HG03439 (cell line): ENCODE data around the gene TPM3.
"Not testable (repeated sequence)": the region's sequence is repeated elsewhere in the genome, so short reads cannot be mapped to it uniquely, and the experiment has no call there.

ENCODE experiments used
- ATAC-seq: cut with Tn5 transposase; IDR thresholded peaks from one replicate; pipeline ENCODE4 v1.9.1; 2021; ENCODE audit warnings: mild to moderate bottlenecking, moderate library complexity; ENCODE audit not compliant: unreplicated experiment

TPM3 gene

DNA sequence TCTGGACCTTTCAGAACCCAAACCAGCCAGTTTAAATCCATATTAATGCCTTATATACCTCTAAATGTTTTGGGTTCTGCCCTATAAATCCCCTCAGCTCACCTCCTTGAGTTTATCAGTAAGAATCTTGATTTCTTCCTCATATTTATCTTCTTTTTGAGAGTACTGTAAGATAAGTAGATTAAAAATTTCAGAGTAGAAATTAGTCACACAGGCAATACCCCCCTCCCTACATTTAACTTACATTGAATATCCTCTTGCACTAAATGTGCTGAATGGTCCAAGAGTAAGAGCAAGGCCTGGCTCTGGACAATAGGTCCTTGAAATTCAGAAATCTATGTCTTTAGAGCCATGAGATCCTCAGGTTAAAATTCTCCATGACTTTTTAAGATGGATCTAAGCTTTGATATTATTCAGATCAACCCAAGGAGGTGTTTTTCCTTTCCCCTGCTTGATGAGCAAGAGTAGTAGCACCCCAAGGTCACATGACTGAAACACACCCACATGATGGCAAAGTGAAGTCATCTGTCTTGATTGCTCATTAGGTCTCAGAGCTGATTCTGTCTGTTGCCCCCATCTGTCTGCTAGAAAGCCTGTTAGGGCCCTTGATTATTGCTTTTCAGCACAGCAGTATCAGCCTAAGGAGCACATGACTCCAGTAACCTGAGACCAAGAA, 21.2 kb downstream of the TPM3 start:
- no peak for ATAC-seq

DNA sequence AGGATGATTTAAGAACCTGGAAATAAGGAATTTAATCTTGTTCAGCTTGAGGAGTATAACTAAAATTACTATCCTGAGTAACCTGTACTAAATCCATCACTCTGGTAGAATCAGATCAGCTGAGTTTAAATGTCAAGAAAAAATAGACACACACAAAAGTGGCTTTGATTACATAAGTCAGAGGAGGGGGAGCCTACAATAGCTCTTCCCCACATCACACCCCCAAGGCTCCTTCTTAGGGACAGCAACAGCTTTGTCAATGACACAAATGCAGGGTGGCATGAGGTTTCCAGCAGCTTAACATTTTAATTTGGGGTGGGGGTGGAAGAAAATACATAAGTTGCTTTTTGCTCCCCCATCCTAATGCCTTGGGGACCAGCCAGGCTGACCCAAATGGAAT, 24.4 kb downstream of the TPM3 start:
- no peak for ATAC-seq

DNA sequence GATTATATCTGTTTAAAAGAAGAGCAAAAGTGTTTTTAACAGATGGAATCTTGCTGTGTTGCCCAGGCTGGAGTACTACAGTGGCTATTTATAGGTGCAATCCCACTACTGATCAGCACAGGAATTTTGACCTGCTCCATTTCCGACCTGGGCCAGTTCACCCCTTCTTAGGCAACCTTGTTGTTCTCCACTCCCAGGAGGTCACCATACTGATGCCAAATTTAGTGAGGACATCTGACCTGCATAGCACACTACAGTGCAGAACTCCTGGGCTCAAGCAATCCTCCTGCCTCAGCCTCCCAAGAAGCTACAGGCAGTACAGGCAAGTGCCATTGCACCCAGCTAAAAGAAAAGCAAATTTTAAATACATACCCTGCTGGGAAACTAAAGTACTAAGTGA, 25.7 kb downstream of the TPM3 start:
- no peak for ATAC-seq

DNA sequence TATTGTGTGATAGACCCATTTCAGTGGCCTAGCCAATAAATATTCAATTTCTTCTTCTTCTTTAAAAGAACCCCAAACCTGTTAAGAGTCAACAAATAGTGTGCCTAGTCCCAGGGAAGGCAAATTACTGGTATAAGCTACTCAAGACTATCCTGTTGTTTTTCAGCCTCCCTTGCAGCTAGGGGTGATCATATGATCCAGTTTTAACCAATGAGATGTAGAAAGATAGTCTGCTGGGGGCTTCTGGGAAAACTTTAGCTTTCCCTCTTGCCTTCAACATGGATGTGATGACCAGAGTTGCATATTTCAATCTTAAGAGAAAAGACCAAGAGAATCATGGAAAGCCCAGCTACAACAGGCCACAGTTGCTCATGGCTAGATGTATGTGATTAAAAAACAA, 32.3 kb downstream of the TPM3 start:
- no peak for ATAC-seq

DNA sequence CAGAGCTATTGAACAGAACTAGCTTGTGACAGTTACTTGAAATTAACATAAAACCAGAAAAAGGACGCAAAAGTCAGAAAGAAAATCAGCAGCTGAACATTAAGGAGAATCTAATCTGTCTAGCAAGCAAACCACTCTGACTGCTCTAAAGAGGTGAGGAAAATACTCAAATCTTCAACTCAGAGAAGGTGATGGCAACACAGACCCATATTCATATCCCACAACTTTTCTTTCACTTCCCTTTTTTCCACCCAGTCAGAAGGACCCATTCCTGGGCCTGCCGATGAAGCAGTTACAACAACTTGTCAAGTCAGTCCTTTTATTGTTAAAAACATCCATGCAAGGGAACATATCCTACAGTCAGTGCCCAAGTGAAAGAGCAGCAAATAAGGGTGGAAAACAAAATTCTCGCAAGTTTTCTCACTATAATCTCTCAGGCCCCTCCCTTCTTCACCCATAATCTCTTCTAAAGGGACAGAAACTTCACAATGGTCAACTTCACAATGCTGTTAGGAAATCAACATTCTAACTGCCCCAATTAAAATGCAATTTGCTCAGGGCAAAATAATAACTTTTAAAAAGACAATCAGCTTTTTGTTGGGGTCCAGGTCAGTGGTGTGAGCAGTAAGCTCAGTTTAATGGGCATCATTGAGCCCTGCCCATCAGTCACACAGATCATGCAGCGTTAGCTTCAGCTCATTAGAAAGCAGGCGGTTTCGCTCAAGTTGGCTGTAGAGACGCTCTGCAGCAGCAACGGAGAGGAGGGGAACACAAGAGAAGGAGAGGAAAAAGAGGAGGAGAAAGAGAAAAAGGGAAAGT, 33.4 kb downstream of the TPM3 start:
- peak; percentile 44 for ATAC-seq

DNA sequence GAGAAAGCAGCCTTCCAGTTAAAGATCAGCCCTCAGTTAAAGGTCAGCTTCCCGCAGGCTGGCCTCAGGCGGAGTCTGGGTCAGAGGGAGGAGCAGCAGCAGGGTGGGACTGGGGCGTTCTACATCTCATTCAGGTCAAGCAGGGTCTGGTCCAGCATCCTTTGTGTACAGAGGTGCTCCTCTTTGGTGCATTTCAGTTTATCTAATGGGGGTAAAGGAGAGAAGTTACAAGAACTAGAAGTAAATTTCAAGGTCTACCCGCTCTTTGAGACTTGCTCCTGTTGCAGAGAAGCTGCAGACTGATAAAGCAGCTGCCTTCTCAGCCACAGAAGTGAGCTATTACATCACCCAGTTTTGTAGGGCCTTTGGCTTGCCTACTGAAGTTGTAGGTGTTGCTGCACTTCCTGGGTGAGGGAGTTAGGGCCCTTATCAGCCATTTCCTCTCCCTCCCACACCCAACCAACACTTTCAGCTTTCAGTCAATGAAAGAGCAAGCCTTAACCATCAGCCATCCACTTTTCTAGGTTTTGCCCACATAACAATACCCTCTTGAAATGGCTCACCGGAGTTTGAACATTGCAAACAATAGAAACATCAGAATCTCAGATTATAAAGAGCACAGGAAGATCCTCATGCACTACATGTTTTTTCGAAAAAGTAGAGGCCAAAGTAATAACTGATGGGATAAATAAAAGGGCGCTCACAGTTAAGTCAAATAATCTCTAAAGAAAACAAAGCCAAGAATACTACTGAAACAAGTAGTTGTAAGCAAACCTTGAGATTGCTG, 34.2 kb downstream of the TPM3 start:
- ATAC-seq: peak; percentile 57

DNA sequence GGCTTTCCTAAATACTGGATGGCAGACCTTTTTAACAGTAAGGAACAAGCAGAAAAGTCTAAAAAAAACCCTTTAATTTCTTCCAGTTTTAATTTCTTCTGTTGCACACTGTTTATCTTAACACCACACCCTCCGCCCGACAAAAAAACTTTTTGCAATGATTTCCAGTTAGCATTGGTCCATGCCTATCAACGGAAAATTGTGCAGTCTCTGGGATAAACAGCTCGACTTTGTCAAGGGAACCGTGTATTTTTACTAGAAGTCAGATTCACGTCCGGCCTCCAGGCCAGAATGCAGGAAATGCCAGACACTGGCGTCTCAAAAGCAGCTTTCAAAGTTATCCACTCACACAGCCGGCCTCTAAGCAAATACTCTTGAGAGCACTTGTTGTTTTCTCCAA, 36.6 kb downstream of the TPM3 start:
- no peak for ATAC-seq

DNA sequence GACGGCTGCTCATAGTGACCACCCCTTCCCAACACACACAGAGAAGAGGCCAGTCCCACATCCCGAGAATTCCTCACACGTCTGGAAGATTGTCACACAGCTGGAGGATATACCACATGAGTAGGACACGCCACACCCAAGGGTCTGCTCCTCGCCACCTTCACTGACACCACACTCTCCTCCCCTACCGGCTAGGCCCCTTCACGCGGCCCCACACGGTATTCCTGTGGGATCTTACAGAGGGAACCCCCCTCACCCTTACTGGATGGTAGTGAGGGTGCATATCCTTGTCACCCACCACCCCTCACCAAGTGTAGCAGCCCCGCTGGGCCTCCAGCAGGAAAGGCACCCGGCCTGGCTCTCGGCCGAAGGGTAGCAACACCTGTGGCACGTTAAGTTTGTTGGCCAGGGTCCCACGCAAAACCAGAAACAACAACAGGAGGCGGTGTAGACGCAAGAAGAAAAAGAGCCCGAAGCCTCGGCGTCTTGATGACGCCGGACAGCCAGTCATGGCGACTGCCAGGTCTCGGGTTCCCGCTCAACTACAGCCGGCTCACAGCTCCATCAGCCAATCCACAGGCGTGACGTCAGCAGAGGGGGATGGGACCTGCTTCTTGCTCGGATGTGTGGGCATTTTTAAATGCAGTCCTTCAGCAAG, 37.2 kb downstream of the TPM3 start, which contains the start of gene NUP210L:
NUP210L (minus strand) TSS at position 540 of the 658 bp plus-strand sequence.
- ATAC-seq: no peak

DNA sequence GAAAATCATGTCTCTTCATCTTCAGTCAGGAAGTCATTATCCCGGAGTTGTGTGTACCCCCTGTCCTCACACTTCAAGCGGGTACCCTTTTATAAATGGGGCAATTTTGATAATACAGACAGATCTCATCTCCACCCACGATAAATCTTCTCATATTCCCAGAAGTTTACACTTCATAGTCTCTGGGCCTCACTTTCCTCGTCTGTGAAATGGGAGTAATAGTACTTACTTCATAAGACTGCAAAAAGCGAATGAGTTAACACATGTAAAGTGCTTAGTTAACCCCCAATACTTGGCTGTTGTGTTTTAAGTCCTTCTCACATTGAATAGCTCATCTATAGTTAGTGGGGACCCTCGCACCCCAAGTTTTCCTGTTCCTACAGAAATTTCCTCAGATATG, 37.8 kb downstream of the TPM3 start:
- no peak for ATAC-seq

DNA sequence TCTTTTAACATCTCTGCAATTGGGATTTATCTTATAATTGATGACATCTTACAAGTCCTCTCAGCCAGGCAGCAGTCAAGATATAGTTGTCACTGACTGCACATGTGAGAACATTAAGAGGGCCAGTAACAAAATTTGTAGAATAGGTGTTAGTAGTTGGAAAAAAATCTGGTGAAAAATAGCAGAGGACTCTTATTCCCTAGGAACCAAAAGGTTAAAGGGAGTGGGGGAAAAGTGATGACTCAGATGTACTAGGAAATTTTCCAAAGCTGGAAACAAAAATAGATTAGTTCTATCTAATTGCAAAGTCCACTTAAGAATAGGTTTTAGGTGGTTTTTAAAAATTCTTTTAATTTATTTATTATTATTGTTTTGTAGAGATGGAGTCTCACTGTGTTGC, 40.6 kb downstream of the TPM3 start:
- ATAC-seq: no peak

DNA sequence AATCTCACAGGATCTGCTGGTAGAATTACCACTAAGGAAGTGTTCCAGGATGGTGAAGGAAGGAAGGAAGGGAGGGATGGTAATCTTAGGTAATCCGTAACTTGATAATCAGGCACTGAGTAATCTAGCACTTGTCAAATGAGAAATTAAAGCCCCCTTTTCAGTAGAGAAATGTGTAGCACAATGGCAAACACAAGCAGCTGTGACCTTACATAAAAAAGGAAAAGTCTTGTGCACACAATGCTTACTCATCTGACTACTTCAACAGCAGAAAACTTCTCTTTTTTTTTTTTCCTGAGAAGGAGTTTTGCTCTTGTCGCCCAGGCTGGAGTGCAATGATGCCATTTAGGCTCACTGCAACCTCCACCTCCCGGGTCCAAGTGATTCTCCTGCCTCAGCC, 43.1 kb downstream of the TPM3 start:
- no peak for ATAC-seq

DNA sequence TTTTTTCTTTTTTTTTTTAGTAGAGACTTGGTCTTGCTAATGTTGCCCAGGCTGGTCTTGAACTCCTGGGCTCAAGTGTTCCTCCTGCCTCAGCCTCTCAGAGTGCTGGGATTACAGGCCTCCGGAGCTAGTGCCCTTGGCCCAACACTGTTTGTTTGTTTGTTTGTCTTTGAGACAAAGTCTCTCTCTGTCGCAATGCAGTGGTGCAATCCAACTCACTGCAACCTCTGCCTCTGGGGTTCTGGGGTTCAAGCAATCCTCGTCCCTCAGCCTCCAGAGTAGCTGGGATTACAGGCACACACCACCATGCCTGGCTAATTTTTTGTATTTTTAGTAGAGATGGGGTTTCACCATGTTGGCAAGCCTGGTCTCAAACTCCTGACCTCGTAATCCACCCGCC, 44.4 kb downstream of the TPM3 start:
- not testable (repeated sequence) for ATAC-seq

DNA sequence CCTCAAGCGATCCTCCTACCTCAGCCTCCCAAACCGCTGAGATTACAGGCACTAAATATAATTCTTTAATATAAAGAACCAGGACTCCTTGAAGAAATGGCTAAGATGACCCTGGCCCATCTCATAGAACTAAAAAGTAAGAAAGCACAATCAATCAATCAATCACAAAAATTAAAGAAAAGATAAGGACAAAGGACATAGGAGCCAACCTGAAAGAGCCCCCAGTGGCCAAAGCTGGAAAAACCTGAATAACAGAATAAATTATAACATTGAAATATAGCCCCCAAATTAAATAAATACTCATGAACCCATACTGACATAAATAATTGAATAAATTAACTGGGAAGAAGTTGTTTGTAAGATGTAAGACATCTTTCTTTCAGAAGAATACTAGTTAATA, 45.9 kb downstream of the TPM3 start:
- no peak for ATAC-seq

DNA sequence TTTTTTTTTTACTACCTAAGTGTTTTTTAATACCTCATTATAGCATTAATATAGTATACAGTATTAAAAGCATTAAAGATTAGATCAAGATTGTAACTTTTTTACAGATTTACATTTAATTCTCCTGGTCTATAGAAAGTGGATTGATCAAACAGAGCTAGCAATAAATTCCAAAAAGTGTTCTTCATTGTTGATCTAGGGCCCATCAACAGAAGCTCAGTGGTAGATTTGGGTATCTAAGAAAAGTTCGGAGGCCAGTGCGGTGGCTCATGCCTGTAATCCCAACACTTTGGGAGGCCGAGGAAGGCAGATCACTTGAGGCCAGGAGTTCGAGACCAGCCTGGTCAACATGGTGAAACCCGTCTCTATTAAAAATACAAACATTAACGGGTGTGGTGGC, 49.5 kb downstream of the TPM3 start:
- ATAC-seq: no peak

DNA sequence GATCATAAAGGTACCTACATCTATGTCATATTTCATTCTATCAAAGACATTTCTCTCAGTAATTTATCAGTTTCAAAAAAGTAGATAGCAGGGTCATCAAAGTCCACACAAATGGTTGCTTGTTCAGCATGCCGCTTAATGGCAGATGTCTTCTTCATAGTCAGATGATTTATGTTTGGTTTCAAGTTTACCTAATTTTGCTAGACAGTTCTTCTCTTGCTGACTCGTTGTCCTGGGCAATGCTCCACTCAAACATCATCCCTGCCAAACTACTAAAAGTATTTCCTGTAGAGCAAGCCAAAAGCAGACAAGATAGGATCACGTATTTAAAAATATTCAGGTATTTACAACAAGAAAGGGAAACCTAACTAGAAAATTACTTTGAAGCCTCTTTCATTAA, 50.7 kb downstream of the TPM3 start:
- ATAC-seq: no peak

DNA sequence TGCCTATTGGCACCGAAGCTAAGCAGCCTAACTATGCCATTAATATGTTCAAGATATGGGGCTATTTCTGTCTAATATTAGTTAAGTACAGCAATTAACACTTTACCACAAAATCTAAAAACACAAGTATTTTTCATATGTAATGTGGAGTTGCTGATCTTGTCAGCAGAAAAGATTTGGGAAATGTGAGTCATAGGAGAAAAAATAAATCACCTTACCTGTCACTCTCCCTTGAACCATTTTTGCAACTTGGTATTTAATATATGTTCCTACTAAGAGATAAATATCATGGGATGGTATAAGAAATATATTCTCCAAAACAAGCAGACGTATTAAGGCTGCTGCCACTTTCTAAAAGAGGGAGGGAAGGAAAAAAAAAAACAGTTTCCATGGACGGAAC, 54.0 kb downstream of the TPM3 start:
- ATAC-seq: no peak

DNA sequence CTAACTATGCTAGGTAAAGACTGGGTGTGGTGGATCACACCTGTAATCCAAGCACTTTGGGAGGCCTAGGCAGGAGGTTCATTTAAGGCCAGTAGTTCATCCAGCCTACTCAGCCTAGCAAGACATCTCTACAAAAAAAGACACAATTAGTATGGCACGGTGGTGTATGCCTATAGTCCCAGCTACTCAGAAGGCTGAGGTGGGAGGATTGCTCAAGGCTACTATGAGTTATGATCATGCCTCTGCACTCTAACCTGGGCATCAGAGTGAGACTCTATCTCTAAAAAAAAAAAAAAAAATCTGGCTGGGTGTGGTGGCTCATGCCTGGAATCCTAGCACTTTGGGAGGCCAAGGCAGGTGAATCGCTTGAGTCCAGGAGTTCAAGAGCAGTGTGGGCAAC, 58.6 kb downstream of the TPM3 start:
- ATAC-seq: no peak

DNA sequence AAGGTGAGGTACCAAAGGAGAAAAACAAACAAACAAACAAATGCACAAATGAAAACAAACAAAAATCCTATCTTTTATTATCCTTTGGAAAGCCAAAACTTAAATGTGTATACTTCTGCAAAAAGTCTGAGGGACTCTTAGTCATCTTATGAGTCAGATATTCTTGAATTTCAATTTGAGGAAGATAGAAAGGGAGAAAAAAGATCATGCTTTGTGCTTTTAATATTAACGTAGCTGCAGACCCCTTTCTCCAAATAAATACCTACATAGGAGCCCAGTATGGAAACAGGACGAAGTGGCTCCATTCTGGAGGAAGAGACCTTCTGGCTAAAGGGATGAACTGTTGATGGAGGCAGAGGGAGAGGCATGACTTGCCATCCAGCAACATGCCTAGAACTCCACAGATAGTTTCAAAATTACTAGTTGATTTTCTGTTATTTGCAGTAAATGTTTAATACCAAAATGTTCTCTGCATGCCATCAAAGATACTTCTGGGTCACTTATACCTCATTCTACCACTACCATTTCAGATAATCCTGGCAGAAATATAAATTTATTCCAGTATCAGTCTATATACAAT, 62.4 kb downstream of the TPM3 start:
- no peak for ATAC-seq

DNA sequence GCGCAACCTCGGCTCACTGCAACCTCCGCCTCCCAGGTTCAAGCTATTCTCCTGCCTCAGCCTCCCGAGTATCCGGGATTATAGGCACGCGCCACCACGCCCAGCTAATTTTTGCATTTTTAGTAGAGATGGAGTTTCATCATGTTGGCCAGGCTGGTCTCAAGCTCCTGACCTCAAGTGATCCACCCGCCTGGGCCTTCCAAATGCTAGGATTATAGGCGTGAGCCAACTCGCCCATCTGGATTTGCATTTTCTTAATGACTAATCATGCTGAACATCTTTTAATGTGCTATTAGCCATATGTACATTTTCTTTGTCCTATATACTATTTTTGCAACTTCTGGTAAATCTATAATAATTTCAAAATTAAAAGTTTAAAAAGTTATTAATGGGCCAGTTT, 68.7 kb downstream of the TPM3 start:
- not testable (repeated sequence) for ATAC-seq

DNA sequence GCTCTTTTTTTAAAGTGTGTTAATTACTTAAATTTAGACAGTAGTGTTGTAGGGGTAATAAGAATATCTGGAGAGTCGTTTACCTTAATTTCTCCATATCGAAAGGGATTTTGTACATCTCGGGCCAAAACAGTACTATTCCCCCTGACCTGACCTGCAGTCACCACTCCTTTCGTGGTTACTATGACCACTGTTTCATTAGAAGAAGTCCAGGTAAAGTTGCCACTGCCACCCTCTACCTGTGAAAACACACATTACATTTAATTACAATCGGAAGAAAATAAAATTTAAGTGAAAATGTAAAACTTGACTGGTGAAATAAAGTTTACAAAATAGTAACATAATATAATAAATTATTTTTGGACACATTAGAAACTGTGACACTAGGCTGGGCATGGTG, 74.3 kb downstream of the TPM3 start:
- no peak for ATAC-seq

DNA sequence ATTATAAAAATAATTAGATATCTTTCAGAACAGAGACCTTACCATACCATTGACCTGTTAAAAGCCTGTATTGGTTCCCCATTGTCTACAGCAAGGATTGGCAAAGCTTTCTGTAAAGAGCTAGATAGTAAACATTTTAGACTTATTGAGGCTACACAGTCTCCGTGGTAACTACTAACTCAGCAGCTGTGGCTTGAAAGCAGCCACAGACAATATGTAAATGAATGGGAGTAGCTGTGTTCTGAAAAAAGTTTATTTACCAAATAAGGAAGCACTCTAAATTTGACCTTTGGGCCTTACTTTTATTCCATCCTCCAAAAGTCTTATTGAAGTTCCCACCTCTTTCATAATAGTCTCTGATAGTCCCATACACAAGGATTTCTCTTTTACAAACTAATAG, 76.7 kb downstream of the TPM3 start:
- no peak for ATAC-seq
